K562 (cell line): Measurements from ENCODE around the gene ACAP2. TPM values are rescaled to one million over a fixed set of nuclear protein-coding genes. Genes with fewer than 3 reads are reported as not detected.

Experiments
- AFF1 ChIP-seq, 2 experiments: fragments of 450-650 bp; IDR thresholded peaks; 2 replicates each; pipeline ENCODE4 v1.6.1; 2018; ENCODE audit warnings: mild to moderate bottlenecking in 2 of 2, low read depth in 1 of 2; ENCODE audit not compliant: partially characterized antibody in 2 of 2
- HINFP ChIP-seq: fragments of 450-650 bp; conservative IDR thresholded peaks from 2 replicates; pipeline ENCODE4 v1.6.1; 2016; ENCODE audit warnings: missing genetic modification characterization, low read depth, mild to moderate bottlenecking, control low read depth, missing compliant biosample characterization
- HMBOX1 ChIP-seq: sonication (generic); IDR thresholded peaks from 2 replicates; pipeline ENCODE4 v1.6.1; 2016
- MTA2 ChIP-seq: fragments of 450-650 bp; IDR thresholded peaks from 2 replicates; pipeline ENCODE4 v1.6.1; 2016; ENCODE audit warnings: low read depth
- PRDM10 ChIP-seq: fragments of 450-650 bp; IDR thresholded peaks from 2 replicates; pipeline ENCODE4 v1.6.1; 2018; ENCODE audit not compliant: partially characterized antibody
- ZNF212 ChIP-seq: fragments of 450-650 bp; formaldehyde crosslinking; IDR thresholded peaks from 2 replicates; pipeline ENCODE4 v1.4.0; 2020; ENCODE audit warnings: mild to moderate bottlenecking
- ZNF655 ChIP-seq: fragments of 250-450 bp; sonication (Bioruptor Pico); IDR thresholded peaks from 2 replicates; pipeline ENCODE4 v1.5.0; 2021
- polyA plus RNA-seq, 8 experiments: library from polyadenylated mRNA; depleted of rRNA in 4 of 8; stranded (reverse) in 5 of 8; unstranded in 3 of 8; fragments of >200 nt; fragmentation: Nextera tagmentation in 2 of 8; fragmentation: Illumina TruSeq in 1 of 8; extraction: Ambion mirVana in 2 of 8; extraction: Trizol in 1 of 8; gene quantifications; 2 replicates each; pipeline versions ENCODE4 v1.2.1 to v1.2.3, GENCODE V29; 2011 to 2014; ENCODE audit warnings: inconsistent platforms in 1 of 8, missing spikeins in 1 of 8
- total RNA-seq, 7 experiments: library from RNA; depleted of rRNA in 6 of 7; stranded (reverse); fragments of >200 nt in 6 of 7; fragmentation: Illumina TruSeq in 2 of 7; extraction: Trizol in 2 of 7; gene quantifications; 2 replicates each; pipeline versions ENCODE4 v1.2.1 to v1.2.3, GENCODE V29; 2011 to 2021; ENCODE audit warnings: low replicate concordance in 1 of 7

The ACAP2 gene
- total and polyA plus RNA-seq, 9 of the 15 experiments (the other 6 are each of a cell fraction or from before 2014, with no cell fraction given), result 10.6 to 52.7 (median 34.4) TPM

- no peak for TF ChIP-seq AFF1 (IDR thresholded peaks at IDR 0.05; ENCODE audit: low read depth in 1 of 2, partially characterized antibody in 2 of 2)
- peak; percentile 78 for TF ChIP-seq PRDM10
- no peak for TF ChIP-seq HINFP (tag)
- no peak for TF ChIP-seq MTA2
- TF ChIP-seq ZNF655 (CRISPR knock-in tag), result no peak
- TF ChIP-seq ZNF212 (CRISPR knock-in tag), result 0 out of 2 replicates have a peak, but pooled peaks have one; percentile 9
- no peak for TF ChIP-seq HMBOX1
Observed at GRCh38 chr3:195259475-195260279, 183.1 kb downstream of the ACAP2 start (continued).
